Measurements from ENCODE around the gene RPS27L.
"Not testable (repeated sequence)": the region's sequence is repeated elsewhere in the genome, so short reads cannot be mapped to it uniquely, and the experiment has no call there.

RPS27L gene

DNA sequence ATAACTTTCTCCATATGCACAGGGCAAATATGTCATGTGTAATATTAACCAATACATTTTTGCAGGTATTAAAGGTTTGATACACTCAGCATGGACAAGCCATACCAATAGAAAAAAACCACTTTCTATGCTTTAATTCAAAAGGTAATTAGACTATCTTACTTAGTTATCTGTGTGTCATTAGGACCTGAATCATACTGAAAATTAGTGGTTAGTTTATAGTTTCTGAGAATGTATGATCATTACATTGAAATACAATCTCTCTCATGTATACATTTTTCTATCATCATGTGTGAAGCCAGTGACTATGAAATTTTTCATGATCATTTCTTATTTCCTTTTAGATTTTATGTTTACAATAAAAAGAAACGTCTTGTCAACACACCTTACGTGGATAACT, 16.3 kb downstream of the RPS27L start:
- no peak for DNase-seq (ENCODE audit: low spot score)

DNA sequence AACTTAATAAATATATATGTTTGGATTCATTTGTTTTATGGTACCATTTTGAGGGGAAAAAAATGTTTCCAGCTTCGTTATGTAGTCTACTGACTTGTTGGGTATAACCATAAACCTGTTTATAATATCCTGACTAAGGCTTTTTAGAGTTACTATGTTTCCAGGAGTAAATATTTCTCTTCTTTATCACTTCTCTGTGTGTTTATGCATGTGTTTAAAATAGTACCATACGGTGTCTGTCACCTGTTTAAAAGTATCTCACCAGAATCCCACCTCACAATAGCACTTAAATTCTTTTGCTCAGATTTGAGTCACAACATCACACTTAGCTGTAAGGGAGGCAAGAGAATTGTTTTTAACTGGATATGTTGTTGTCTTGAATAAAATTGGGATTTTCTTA, 20.5 kb downstream of the RPS27L start:
- DNase-seq (ENCODE audit: low spot score): no peak

DNA sequence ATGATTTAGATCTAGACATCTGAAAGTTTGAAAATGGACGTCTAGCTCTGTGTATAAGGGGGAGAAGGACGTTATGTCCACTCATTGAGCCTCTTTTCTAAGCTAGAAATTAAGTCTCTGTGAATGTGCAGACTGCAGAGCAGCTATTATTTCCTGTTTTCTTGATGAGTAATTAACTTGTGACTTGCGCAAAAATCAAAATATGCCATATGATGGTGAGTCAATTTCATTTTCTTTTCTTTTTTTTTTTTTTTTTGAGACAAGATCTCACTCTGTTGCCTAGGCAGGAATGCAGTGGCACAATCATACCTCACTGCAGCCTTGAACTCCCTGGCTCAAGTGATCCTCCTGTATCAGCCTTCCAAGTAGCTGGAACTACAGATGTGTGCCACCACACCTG, 21.5 kb downstream of the RPS27L start:
- DNase-seq (ENCODE audit: low spot score): no peak

DNA sequence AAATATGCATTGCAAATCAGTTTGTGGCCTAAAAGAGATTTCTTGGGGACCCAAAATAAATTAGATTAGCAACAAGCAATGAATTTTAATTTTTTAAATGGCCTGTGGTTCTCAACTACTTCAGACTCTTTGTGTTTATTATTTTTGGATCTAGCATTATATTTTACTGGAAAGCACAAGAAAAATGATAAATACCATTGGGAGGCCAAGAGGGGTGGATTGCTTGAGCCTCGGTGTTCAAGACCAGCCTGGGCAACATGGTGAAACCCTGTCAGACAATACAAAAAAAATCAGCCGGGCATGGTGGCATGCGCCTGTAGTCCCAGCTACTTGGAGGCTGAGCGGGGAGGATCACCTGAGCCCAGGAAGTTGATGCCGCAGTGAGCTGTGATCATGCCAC, 22.0 kb downstream of the RPS27L start:
- DNase-seq (ENCODE audit: low spot score): no peak

GRCh38 chr15:63134245-63134985, 22.9 kb downstream of the RPS27L start:
- DNase-seq (ENCODE audit: low spot score): no peak

DNA sequence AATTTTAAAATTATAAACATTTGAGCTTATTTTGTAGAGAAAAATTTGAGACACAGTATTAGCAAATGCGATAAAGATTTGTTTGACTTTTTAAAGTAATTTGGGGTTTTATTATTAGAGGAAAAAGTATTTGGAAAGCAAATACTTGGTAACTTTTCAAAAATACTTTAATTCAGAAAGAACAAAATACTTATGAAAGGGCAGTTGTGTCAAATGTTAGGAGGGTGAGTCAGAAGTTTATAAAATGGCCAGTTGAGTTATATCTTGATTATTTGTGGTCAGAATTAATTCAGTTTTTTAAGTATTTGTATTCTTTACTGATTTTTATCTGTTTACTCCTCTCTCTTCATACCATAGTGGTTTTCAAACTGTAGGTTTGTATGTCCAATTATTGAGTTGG, 23.5 kb downstream of the RPS27L start:
- no peak for DNase-seq (ENCODE audit: low spot score)

GRCh38 chr15:63126726-63127125, 30.6 kb downstream of the RPS27L start:
- no peak for DNase-seq (ENCODE audit: low spot score)

DNA sequence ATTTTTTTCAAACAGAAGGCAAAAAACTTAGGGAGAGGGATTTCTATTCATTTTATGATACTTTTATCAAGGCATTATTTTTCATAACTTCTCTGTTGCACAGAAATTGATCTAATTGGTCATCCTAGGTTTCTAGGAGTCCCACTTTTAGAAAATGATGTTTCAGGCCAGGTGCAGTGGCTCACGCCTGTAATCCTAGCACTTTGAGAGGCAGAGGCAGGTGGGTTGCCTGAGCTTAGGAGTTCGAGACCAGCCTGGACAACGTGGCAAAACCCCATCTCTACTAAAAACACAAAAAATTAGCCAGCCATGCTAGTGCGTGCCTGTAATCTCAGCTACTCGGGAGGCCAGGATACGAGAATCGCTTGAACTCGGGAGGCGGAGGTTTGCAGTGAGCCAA, 32.8 kb downstream of the RPS27L start:
- no peak for DNase-seq (ENCODE audit: low spot score)

- DNase-seq (ENCODE audit: low spot score): peak; percentile 75
These were observed 35.0 kb downstream of the RPS27L start for GRCh38 chr15:63122002-63122875.

GRCh38 chr15:63121382-63122001, 35.8 kb downstream of the RPS27L start, which contains the start of gene LACTB:
LACTB (plus strand) TSS chr15:63121861; CDS start chr15:63121872, 11 bp downstream.
- DNase-seq (ENCODE audit: low spot score): peak; percentile 90

- DNase-seq (ENCODE audit: low spot score): no peak
These were observed 38.4 kb downstream of the RPS27L start for GRCh38 chr15:63118854-63119253.

GRCh38 chr15:63114465-63114864, 42.8 kb downstream of the RPS27L start:
- no peak for DNase-seq (ENCODE audit: low spot score)

DNA sequence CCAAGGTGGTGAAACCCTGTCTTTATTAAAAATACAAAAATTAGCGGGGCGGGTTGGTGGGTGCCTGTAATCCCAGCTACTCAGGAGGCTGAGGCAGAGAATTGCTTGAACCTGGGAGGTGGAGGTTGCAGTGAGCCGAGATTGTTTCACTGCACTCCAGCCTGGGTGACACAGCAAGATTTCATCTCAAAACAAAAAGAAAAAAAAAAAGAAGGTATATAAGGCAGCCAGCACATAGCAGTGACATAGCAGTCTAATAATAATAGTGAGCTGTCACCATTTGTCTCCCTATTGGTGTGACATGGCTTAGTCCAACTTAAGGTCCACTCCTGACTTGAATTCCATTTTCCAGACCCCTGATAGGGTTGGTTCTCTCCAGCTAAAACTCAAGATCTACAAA, 44.4 kb downstream of the RPS27L start:
- DNase-seq (ENCODE audit: low spot score): no peak

DNA sequence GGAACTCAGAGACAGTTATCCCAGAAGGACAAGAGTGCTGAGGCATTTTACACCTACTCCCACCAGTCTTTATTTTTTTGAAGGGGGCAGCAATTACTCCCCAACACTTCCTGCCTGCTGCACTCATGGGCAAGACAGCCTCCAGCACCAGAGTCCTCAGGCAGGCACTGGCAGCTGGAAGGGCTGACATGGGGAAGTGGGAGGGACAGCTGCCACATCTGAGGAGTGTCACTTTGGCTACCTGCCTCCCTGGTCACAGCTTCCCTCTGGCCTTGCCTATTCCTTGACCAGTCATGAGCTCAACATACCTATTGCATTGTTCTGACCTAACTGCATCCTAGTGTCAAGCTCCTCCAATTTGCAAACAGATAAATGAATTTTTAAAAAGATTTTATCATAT, 45.8 kb downstream of the RPS27L start:
- no peak for DNase-seq (ENCODE audit: low spot score)

DNA sequence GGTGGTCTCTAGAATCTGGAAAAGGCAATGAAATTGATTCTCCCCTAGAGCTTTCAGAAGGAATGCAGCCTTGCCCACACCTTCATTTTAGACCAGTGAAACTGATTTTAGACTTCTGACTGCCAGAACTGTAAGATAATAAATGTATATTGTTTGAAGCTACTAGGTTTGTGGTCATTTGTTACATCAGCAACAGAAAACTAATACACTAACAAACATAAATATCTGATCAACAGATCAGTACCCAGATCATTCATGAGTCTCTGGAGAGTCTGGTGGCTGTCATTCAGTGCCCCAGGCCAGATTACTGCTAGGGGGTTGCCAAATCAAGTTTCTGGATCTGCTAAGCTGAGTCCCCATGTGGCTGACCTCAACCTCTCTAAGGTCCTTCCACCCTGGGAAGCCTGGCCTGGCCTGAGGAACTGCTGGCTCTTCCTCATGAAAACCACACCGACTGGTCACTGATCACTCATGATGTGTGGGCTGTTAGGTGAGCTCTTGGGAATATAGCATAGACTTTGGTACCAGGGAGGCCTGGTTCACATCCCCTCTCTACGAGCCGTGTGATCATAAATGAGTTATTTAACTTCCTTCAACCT, 46.8 kb downstream of the RPS27L start:
- DNase-seq (ENCODE audit: low spot score): no peak

GRCh38 chr15:63109920-63110319, 47.4 kb downstream of the RPS27L start:
- DNase-seq (ENCODE audit: low spot score): no peak

DNA sequence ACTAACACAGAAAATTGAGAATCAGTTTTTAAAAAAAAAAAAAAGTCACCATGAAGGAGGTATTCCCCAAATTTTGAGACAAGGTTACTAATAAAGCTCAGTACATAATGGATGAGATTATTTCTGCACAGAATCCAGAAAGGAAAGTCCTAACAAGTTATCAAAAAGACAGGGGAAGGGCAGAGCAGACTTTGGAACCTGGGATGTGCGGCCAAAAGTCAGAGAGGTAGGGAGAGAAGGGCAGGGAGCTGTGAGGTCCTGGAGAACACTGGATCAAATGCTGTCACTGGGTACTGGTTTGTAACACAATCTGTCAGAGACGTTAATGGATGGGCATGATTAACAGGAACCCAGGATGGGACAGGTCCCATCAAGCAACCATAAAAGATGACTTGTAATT, 47.8 kb downstream of the RPS27L start:
- no peak for DNase-seq (ENCODE audit: low spot score)

- no peak for DNase-seq (ENCODE audit: low spot score)
These were observed 49.3 kb downstream of the RPS27L start for GRCh38 chr15:63107895-63108546.

DNA sequence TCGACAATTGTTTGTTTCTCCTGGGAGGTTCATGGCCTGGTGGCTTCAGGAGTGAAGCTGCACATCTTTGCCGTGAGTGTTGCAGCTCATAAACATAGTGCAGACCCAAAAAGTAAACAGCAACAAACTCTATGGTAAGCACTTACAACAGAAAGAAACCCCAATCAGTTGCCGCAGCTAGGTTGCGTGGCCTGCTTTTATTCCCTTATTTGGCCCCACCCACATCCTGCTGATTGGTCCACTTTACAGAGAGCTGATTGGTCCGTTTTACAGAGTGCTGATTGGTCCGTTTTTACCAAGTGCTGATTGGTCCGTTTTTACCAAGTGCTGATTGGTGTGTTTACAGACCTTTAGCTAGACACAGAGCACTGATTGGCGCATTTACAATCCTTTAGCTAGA, 51.9 kb downstream of the RPS27L start:
- DNase-seq (ENCODE audit: low spot score): peak; percentile 43

- no peak for DNase-seq (ENCODE audit: low spot score)
These were observed 52.5 kb downstream of the RPS27L start for GRCh38 chr15:63104727-63105126.

- DNase-seq (ENCODE audit: low spot score): no peak
These were observed 53.9 kb downstream of the RPS27L start for GRCh38 chr15:63103416-63103815.

- not testable (repeated sequence) for DNase-seq (ENCODE audit: low spot score)
These were observed 57.7 kb downstream of the RPS27L start for GRCh38 chr15:63099581-63099980.

Measured in NAMALWA (cell line).